IPS-NIHi11 (cell line): Measurements from ENCODE around the gene RND2.
"Not testable (repeated sequence)": the region's sequence is repeated elsewhere in the genome, so short reads cannot be mapped to it uniquely, and the experiment has no call there.

Experiments
- DNase-seq: peaks from one replicate; pipeline ENCODE4 v3.0.0; 2012; ENCODE audit warnings: mixed read lengths, low spot score

Gene RND2

GRCh38 chr17:43027091-43028032 lies 2.3 kb downstream of the RND2 start:
- DNase-seq, result peak; percentile 39

GRCh38 chr17:43028221-43028861 lies 3.3 kb downstream of the RND2 start:
- DNase-seq, result no peak

- no peak for DNase-seq
These were observed 5.2 kb downstream of the RND2 start for GRCh38 chr17:43030137-43030767.

- DNase-seq, result no peak
These were observed 6.6 kb downstream of the RND2 start for GRCh38 chr17:43031666-43032065.

GRCh38 chr17:43033948-43034881 lies 9.2 kb downstream of the RND2 start:
- peak; percentile 37 for DNase-seq

- DNase-seq, result no peak
These were observed 9.9 kb downstream of the RND2 start for GRCh38 chr17:43034894-43035293.

- no peak for DNase-seq
These were observed 14.6 kb downstream of the RND2 start for GRCh38 chr17:43039646-43040045.

GRCh38 chr17:43040655-43041054 lies 15.6 kb downstream of the RND2 start:
- DNase-seq, result no peak

- DNase-seq, result peak; percentile 26
These were observed 17.1 kb downstream of the RND2 start for GRCh38 chr17:43042025-43042628.

GRCh38 chr17:43043307-43043706 lies 18.3 kb downstream of the RND2 start:
- DNase-seq, result no peak

GRCh38 chr17:43044024-43044423 lies 19.0 kb downstream of the RND2 start:
- no peak for DNase-seq

- DNase-seq, result no peak
These were observed 26.9 kb downstream of the RND2 start for GRCh38 chr17:43051969-43052368.

- not testable (repeated sequence) for DNase-seq
These were observed 28.0 kb downstream of the RND2 start for GRCh38 chr17:43053008-43053407.

- no peak for DNase-seq
These were observed 31.0 kb downstream of the RND2 start for GRCh38 chr17:43056051-43056450.

- DNase-seq, result no peak
These were observed 38.1 kb downstream of the RND2 start for GRCh38 chr17:43062984-43063638.

GRCh38 chr17:43068570-43069367 lies 43.7 kb downstream of the RND2 start:
- DNase-seq, result no peak

GRCh38 chr17:43069368-43069898 lies 44.4 kb downstream of the RND2 start:
- no peak for DNase-seq

GRCh38 chr17:43070257-43070656 lies 45.2 kb downstream of the RND2 start:
- no peak for DNase-seq

GRCh38 chr17:43070872-43071271 lies 45.8 kb downstream of the RND2 start:
- no peak for DNase-seq

GRCh38 chr17:43074869-43075268 lies 49.8 kb downstream of the RND2 start:
- DNase-seq, result no peak
